Fibroblast of pulmonary artery (primary cell): Measurements from ENCODE around the gene UTS2R.
"Not testable (repeated sequence)": the region's sequence is repeated elsewhere in the genome, so short reads cannot be mapped to it uniquely, and the experiment has no call there.

Source experiments
- DNase-seq: peaks from one replicate; pipeline ENCODE4 v3.0.0-alpha.2; 2010; ENCODE audit warnings: low read depth
- H3K4me3 ChIP-seq: replicated peaks from 2 replicates; pipeline ENCODE4 v1.5.1; 2011; ENCODE audit warnings: low read depth, mild to moderate bottlenecking, control low read depth, low read length, moderate library complexity
- TF ChIP-seq, protein P1 (sequence below): IDR thresholded peaks from 2 replicates; pipeline ENCODE4 v1.5.1; 2011; ENCODE audit warnings: mild to moderate bottlenecking, control low read depth, low read length, inconsistent platforms; ENCODE audit errors: missing control alignments

UTS2R gene

DNA sequence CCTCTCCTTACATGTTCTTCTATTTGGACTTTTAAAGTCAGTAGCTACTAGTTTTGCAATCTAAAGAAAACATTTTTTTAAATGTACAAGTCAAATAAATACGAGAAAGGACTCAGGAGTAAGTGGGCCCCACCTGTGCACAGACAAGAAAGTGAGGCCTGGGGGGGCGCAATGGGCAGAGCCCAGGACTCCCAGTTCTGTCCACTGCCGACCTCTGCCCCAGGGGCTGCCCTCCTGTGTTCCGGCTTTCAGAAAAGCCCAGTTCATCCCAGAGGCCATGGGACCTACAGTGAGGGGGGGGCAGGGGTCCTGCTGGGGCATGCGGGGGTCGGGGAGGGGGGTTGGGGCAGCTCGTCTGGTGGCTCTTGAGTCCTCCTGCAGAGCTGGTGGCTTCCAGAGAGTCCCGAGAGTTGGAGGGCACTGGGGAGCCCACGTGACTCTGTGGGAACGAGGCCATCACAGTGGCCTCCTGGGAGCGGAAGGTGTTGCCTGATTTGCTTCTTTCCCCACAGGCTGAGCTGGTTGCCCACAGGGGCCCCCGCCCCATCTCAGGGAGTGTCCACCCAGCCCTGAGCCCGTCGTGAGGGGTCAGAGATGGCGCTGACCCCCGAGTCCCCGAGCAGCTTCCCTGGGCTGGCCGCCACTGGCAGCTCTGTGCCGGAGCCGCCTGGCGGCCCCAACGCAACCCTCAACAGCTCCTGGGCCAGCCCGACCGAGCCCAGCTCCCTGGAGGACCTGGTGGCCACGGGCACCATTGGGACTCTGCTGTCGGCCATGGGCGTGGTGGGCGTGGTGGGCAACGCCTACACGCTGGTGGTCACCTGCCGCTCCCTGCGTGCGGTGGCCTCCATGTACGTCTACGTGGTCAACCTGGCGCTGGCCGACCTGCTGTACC lies 2.4 kb downstream of the UTS2R start:
- no peak overlapping the region for H3K4me3 ChIP-seq
- TF ChIP-seq, protein P1, sequence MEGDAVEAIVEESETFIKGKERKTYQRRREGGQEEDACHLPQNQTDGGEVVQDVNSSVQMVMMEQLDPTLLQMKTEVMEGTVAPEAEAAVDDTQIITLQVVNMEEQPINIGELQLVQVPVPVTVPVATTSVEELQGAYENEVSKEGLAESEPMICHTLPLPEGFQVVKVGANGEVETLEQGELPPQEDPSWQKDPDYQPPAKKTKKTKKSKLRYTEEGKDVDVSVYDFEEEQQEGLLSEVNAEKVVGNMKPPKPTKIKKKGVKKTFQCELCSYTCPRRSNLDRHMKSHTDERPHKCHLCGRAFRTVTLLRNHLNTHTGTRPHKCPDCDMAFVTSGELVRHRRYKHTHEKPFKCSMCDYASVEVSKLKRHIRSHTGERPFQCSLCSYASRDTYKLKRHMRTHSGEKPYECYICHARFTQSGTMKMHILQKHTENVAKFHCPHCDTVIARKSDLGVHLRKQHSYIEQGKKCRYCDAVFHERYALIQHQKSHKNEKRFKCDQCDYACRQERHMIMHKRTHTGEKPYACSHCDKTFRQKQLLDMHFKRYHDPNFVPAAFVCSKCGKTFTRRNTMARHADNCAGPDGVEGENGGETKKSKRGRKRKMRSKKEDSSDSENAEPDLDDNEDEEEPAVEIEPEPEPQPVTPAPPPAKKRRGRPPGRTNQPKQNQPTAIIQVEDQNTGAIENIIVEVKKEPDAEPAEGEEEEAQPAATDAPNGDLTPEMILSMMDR = no peak
- DNase-seq = no peak

GRCh38 chr17:82374626-82375331 lies 3.2 kb downstream of the UTS2R start:
- DNase-seq = no peak
- H3K4me3 ChIP-seq = no peak overlapping the region
- TF ChIP-seq, protein P1 = no peak

GRCh38 chr17:82375359-82376041 lies 3.9 kb downstream of the UTS2R start:
- no peak overlapping the region for H3K4me3 ChIP-seq
- TF ChIP-seq, protein P1 = no peak
- DNase-seq = no peak

DNA sequence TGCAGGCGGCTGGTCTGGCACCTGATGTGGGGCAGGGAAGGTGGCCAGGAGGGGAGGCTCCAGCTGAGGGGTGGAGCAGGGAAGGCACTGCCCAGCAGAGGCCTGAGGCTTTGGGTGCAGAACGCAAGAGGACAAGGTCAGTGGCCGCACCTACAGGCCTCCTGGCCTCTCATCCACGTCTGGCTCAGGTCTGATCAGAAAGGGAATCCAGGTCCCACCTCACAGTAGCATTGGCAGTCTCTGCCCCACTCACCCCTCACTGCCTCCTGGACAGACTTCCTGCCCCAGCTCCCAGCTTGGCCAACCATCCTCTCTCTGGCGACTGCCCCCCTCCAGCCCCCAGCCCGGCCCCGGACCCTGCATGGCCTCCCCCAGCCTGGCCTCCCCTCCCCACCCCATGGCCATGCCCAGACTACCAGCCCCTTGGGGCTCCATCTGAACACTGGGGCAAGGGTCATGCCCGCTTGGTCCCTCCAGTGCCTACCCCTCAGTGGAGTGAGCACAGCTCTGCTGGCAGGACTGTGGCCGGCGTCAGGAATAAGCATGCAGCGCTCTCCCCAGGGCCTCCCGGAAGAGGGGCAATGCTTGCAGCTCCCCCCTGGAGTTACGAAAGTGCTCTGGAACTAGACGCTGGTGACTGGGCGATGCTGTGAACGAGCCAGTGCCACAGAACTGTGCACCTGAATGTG lies 4.6 kb downstream of the UTS2R start:
- TF ChIP-seq, protein P1 = no peak
- DNase-seq = no peak
- no peak overlapping the region for H3K4me3 ChIP-seq

DNA sequence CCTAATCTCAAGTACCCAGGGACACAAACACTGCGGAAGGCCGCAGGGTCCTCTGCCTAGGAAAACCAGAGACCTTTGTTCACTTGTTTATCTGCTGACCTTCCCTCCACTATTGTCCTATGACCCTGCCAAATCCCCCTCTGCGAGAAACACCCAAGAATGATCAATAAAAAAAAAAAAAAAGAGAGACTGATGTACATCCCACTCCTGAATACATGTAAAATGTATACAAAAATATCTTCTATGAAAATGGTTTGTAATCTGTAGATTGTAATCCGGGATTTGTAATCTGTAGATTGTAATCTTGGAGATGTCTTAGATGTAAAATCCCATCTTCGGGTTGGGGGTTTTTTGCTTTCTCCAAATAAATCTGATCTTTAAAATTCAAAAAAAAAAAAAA lies 5.7 kb downstream of the UTS2R start:
- not testable (repeated sequence) for H3K4me3 ChIP-seq, DNase-seq

DNA sequence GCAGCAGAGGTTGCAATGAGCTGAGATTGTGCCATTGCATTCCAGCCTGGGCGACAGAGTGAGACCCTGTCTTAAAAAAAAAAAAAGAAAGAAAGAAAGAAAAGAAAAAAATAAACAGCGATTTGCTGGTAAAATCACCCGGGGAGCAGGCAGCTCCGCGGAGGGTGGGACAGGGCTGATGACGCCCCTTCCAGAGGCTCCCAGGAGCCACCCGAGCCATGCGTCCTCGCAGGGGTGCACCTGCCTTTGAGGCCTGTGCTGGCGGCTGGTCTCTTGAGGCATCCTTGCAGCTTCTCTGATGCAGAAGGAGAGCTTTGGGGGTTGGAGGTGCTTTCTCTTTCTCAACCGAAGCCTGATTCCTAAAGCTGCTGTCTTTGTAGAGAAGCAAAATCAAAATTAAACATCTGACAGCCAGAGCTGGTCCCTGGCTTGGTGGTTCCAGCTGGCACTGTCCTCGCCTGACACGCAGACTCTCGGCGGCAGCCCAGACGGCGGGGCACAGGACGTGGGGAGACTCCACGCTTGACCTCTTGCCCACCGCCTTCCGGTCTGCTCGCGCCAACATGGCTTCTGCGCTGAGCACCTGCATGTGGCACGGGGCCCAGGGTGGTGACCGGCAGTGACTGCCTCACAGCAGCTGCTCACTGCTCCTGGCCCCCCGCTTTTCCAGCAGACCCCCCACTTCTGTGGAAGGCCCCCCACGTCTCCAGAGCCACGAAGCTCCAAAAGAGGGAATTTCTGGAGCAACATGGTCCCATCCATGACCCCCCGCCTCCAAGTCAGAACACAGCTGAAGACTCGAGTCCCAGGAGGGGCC lies 6.6 kb downstream of the UTS2R start:
- TF ChIP-seq, protein P1 = no peak
- no peak overlapping the region for H3K4me3 ChIP-seq

More for the DNA sequence above, 6.6 kb downstream of the UTS2R start:
- no peak for DNase-seq
